NCI-H82 treated with DMSO at 0.1 percent for 48 hours (cell line): ENCODE results near the gene MLXIPL.
"Not testable (repeated sequence)": the region's sequence is repeated elsewhere in the genome, so short reads cannot be mapped to it uniquely, and the experiment has no call there.

Experiments
- DNase-seq: peaks from one replicate; lab custom pipeline; 2025; ENCODE audit not compliant: unreplicated experiment; lab: John Stamatoyannopoulos, UW

The MLXIPL gene

GRCh38 chr7:73582664-73583202 is 41.6 kb downstream of the MLXIPL start:
- no peak for DNase-seq

GRCh38 chr7:73581006-73581405 is 43.3 kb downstream of the MLXIPL start:
- not testable (repeated sequence) for DNase-seq

- peak; percentile 98 for DNase-seq
These were observed 45.8 kb downstream of the MLXIPL start, which contains the start of gene TBL2 for GRCh38 chr7:73578342-73579128. TSS of gene TBL2 (minus strand) at chr7:73578579. CDS start at chr7:73578549, 30 bp downstream.

GRCh38 chr7:73577627-73578341 is 46.5 kb downstream of the MLXIPL start:
- no peak for DNase-seq

GRCh38 chr7:73573791-73574190 is 50.5 kb downstream of the MLXIPL start:
- DNase-seq = no peak

GRCh38 chr7:73573276-73573675 is 51.0 kb downstream of the MLXIPL start:
- DNase-seq = no peak

- DNase-seq = no peak
These were observed 51.5 kb downstream of the MLXIPL start for GRCh38 chr7:73572767-73573186.

- no peak for DNase-seq
These were observed 53.3 kb downstream of the MLXIPL start for GRCh38 chr7:73570977-73571376.

GRCh38 chr7:73570521-73570920 is 53.8 kb downstream of the MLXIPL start:
- DNase-seq = no peak

- no peak for DNase-seq
These were observed 55.2 kb downstream of the MLXIPL start for GRCh38 chr7:73569042-73569608.

GRCh38 chr7:73567846-73568685 is 56.3 kb downstream of the MLXIPL start:
- DNase-seq = no peak

GRCh38 chr7:73567140-73567539 is 57.2 kb downstream of the MLXIPL start:
- DNase-seq = no peak

- not testable (repeated sequence) for DNase-seq
These were observed 57.9 kb downstream of the MLXIPL start for GRCh38 chr7:73566431-73566830.

- DNase-seq = no peak
These were observed 58.5 kb downstream of the MLXIPL start for GRCh38 chr7:73565675-73566340.

- no peak for DNase-seq
These were observed 64.0 kb downstream of the MLXIPL start for GRCh38 chr7:73560109-73560835.

GRCh38 chr7:73557397-73558257 is 66.7 kb downstream of the MLXIPL start, which contains the start of gene BCL7B:
TSS of gene BCL7B (minus strand) at chr7:73557690. CDS start at chr7:73557578, 112 bp downstream.
- no peak for DNase-seq

- DNase-seq = peak; percentile 80
These were observed 67.3 kb downstream of the MLXIPL start for GRCh38 chr7:73557108-73557396.

- no peak for DNase-seq
These were observed 67.9 kb downstream of the MLXIPL start for GRCh38 chr7:73556208-73557107.
